Stimulated activated naive CD8-positive, alpha-beta T cell treated with anti-CD3 and anti-CD28 coated beads, Interleukin-15, Interleukin-2, amounts not matched to agents 100 ng/mL and 50 ng/mL, for 24 hours (primary cell): ENCODE results near the gene TM6SF1.
"Not testable (repeated sequence)": the region's sequence is repeated elsewhere in the genome, so short reads cannot be mapped to it uniquely, and the experiment has no call there.

Source experiments
- H3K27ac Mint-ChIP-seq: one replicate; pipeline ENCODE4 v1.8.0; 2021; ENCODE audit warnings: mild to moderate bottlenecking, mixed read lengths
- H3K27me3 Mint-ChIP-seq: one replicate; pipeline ENCODE4 v1.8.0; 2021; ENCODE audit warnings: mixed read lengths
- H3K36me3 Mint-ChIP-seq: one replicate; pipeline ENCODE4 v1.8.0; 2021; ENCODE audit warnings: low read depth, mixed read lengths
- H3K4me1 Mint-ChIP-seq: one replicate; pipeline ENCODE4 v1.8.0; 2021; ENCODE audit warnings: low read depth, mixed read lengths
- H3K4me3 Mint-ChIP-seq: one replicate; pipeline ENCODE4 v1.8.0; 2021; ENCODE audit warnings: mild to moderate bottlenecking, mixed read lengths
- H3K9me3 Mint-ChIP-seq: one replicate; pipeline ENCODE4 v1.8.0; 2021; ENCODE audit warnings: mixed read lengths

Gene TM6SF1

GRCh38 chr15:83119968-83120581 lies 12.6 kb downstream of the TM6SF1 start:
- H3K4me3 Mint-ChIP-seq: no peak overlapping the region
- H3K27ac Mint-ChIP-seq: no peak overlapping the region
- no peaks in the 10 kb centered on the region for H3K36me3 Mint-ChIP-seq
- H3K9me3 Mint-ChIP-seq: no peaks in the 10 kb centered on the region
- no peaks in the 10 kb centered on the region for H3K4me1 Mint-ChIP-seq
- no peaks in the 10 kb centered on the region for H3K27me3 Mint-ChIP-seq

GRCh38 chr15:83123529-83123928 lies 16.1 kb downstream of the TM6SF1 start:
- Mint-ChIP-seq H3K27ac (no peak overlapping the region), H3K9me3 (no peaks in the 10 kb centered on the region), H3K4me1 (no peaks in the 10 kb centered on the region), H3K36me3 (no peaks in the 10 kb centered on the region), H3K4me3 (no peak overlapping the region), H3K27me3 (no peaks in the 10 kb centered on the region)

GRCh38 chr15:83127547-83128150 lies 20.2 kb downstream of the TM6SF1 start:
- H3K4me1 Mint-ChIP-seq: no peaks in the 10 kb centered on the region
- H3K36me3 Mint-ChIP-seq: no peaks in the 10 kb centered on the region
- no peaks in the 10 kb centered on the region for H3K27me3 Mint-ChIP-seq
- no peak overlapping the region for H3K27ac Mint-ChIP-seq
- H3K4me3 Mint-ChIP-seq: no peak overlapping the region
- H3K9me3 Mint-ChIP-seq: no peaks in the 10 kb centered on the region

- no peaks in the 10 kb centered on the region for H3K9me3 Mint-ChIP-seq
- no peak overlapping the region for H3K4me3 Mint-ChIP-seq
- no peaks in the 10 kb centered on the region for H3K4me1 Mint-ChIP-seq
- H3K27me3 Mint-ChIP-seq: no peaks in the 10 kb centered on the region
- no peak overlapping the region for H3K27ac Mint-ChIP-seq
- H3K36me3 Mint-ChIP-seq: no peaks in the 10 kb centered on the region
Measured at GRCh38 chr15:83129791-83130190, 22.3 kb downstream of the TM6SF1 start.

GRCh38 chr15:83132861-83133523 lies 25.5 kb downstream of the TM6SF1 start:
- Mint-ChIP-seq H3K27me3 (no peaks in the 10 kb centered on the region), H3K9me3 (no peaks in the 10 kb centered on the region), H3K4me3 (no peak overlapping the region), H3K27ac (no peak overlapping the region), H3K36me3 (no peaks in the 10 kb centered on the region), H3K4me1 (no peaks in the 10 kb centered on the region)

GRCh38 chr15:83142151-83142550 lies 34.7 kb downstream of the TM6SF1 start:
- not testable (repeated sequence) for H3K4me1 Mint-ChIP-seq, H3K4me3 Mint-ChIP-seq, H3K27ac Mint-ChIP-seq, H3K36me3 Mint-ChIP-seq, H3K9me3 Mint-ChIP-seq, H3K27me3 Mint-ChIP-seq

GRCh38 chr15:83144771-83145170 lies 37.3 kb downstream of the TM6SF1 start:
- Mint-ChIP-seq H3K27ac (no peak overlapping the region), H3K4me3 (no peak overlapping the region), H3K9me3 (no peaks in the 10 kb centered on the region), H3K4me1 (no peaks in the 10 kb centered on the region), H3K36me3 (peaks cover 4% of the 10 kb centered on the region), H3K27me3 (no peaks in the 10 kb centered on the region)

GRCh38 chr15:83153288-83153687 lies 45.8 kb downstream of the TM6SF1 start:
- Mint-ChIP-seq H3K27ac (no peak overlapping the region), H3K9me3 (no peaks in the 10 kb centered on the region), H3K27me3 (no peaks in the 10 kb centered on the region), H3K4me1 (peaks cover 4% of the 10 kb centered on the region), H3K4me3 (no peak overlapping the region), H3K36me3 (no peaks in the 10 kb centered on the region)

- Mint-ChIP-seq H3K4me1 (peaks cover 4% of the 10 kb centered on the region), H3K9me3 (no peaks in the 10 kb centered on the region), H3K27ac (no peak overlapping the region), H3K27me3 (peaks cover 5% of the 10 kb centered on the region), H3K4me3 (no peak overlapping the region), H3K36me3 (no peaks in the 10 kb centered on the region)
Measured at GRCh38 chr15:83155942-83156341, 48.5 kb downstream of the TM6SF1 start.

- H3K27ac Mint-ChIP-seq: peak overlapping the region; percentile 54
- H3K36me3 Mint-ChIP-seq: peaks cover 4% of the 10 kb centered on the region
- H3K4me1 Mint-ChIP-seq: peaks cover 12% of the 10 kb centered on the region
- H3K9me3 Mint-ChIP-seq: no peaks in the 10 kb centered on the region
- peaks cover 5% of the 10 kb centered on the region for H3K27me3 Mint-ChIP-seq
- H3K4me3 Mint-ChIP-seq: no peak overlapping the region
Measured at GRCh38 chr15:83158393-83158792, 50.9 kb downstream of the TM6SF1 start.

- Mint-ChIP-seq H3K4me1 (peaks cover 27% of the 10 kb centered on the region), H3K27ac (no peak overlapping the region), H3K9me3 (no peaks in the 10 kb centered on the region), H3K27me3 (peaks cover 5% of the 10 kb centered on the region), H3K4me3 (no peak overlapping the region), H3K36me3 (peaks cover 4% of the 10 kb centered on the region)
Measured at GRCh38 chr15:83160741-83161140, 53.3 kb downstream of the TM6SF1 start.

GRCh38 chr15:83163032-83163431 lies 55.6 kb downstream of the TM6SF1 start:
- H3K36me3 Mint-ChIP-seq: peaks cover 8% of the 10 kb centered on the region
- H3K4me1 Mint-ChIP-seq: peaks cover 23% of the 10 kb centered on the region
- peaks cover 12% of the 10 kb centered on the region for H3K27me3 Mint-ChIP-seq
- H3K27ac Mint-ChIP-seq: no peak overlapping the region
- no peak overlapping the region for H3K4me3 Mint-ChIP-seq
- peaks cover 14% of the 10 kb centered on the region for H3K9me3 Mint-ChIP-seq

- H3K4me3 Mint-ChIP-seq: no peak overlapping the region
- peaks cover 11% of the 10 kb centered on the region for H3K36me3 Mint-ChIP-seq
Measured at GRCh38 chr15:83164111-83164770, 56.8 kb downstream of the TM6SF1 start.

GRCh38 chr15:83164771-83165404 lies 57.4 kb downstream of the TM6SF1 start:
- peaks cover 22% of the 10 kb centered on the region for H3K9me3 Mint-ChIP-seq
- H3K4me1 Mint-ChIP-seq: peaks cover 23% of the 10 kb centered on the region
- H3K4me3 Mint-ChIP-seq: no peak overlapping the region
- peak overlapping the region; percentile 29 for H3K27ac Mint-ChIP-seq
- H3K36me3 Mint-ChIP-seq: peaks cover 11% of the 10 kb centered on the region
- H3K27me3 Mint-ChIP-seq: peaks cover 12% of the 10 kb centered on the region

More at GRCh38 chr15:83164111-83164770, 56.8 kb downstream of the TM6SF1 start:
- Mint-ChIP-seq H3K27ac (no peak overlapping the region), H3K27me3 (peaks cover 16% of the 10 kb centered on the region), H3K9me3 (peaks cover 22% of the 10 kb centered on the region), H3K4me1 (peaks cover 23% of the 10 kb centered on the region)

GRCh38 chr15:83166218-83166617 lies 58.8 kb downstream of the TM6SF1 start:
- Mint-ChIP-seq H3K9me3 (peaks cover 22% of the 10 kb centered on the region), H3K36me3 (peaks cover 11% of the 10 kb centered on the region), H3K27ac (no peak overlapping the region), H3K4me3 (no peak overlapping the region), H3K27me3 (peaks cover 11% of the 10 kb centered on the region), H3K4me1 (peaks cover 23% of the 10 kb centered on the region)
